ENCODE results near the gene KLHL29. TPM values are rescaled to one million over a fixed set of nuclear protein-coding genes. Genes with fewer than 3 reads are reported as not detected.
A peak's percentile ranks its signal among the peaks of the same experiment; 100 is the strongest.

The KLHL29 gene
- total RNA-seq, 1 donor from 2014 or later: 5.5 TPM

- Mint-ChIP-seq H3K4me1 (ENCODE audit: low read depth, unreplicated experiment) (peaks cover 18% of the 10 kb centered on the region), H3K36me3 (ENCODE audit: low read depth, unreplicated experiment) (peaks cover 7% of the 10 kb centered on the region), H3K27ac (ENCODE audit: unreplicated experiment) (peak overlapping the region; percentile 47), H3K9me3 (ENCODE audit: unreplicated experiment) (peaks cover 2% of the 10 kb centered on the region), H3K27me3 (ENCODE audit: low read depth, unreplicated experiment) (peaks cover 70% of the 10 kb centered on the region), H3K4me3 (ENCODE audit: unreplicated experiment) (no peak overlapping the region)
- FAIRE-seq (no peak), DNase-seq (ENCODE audit: low read depth) (no peak)
- H3K79me2 ChIP-seq (ENCODE audit: insufficient read depth, low read length): no peaks in the 10 kb centered on the region
- H3K27ac ChIP-seq (ENCODE audit: low read depth, low read length): no peak overlapping the region
- no peak overlapping the region for H3K9ac ChIP-seq (ENCODE audit: low read length)
- no peaks in the 10 kb centered on the region for H3K9me3 ChIP-seq (ENCODE audit: insufficient read depth, low read depth, low read length)
- no peaks in the 10 kb centered on the region for H3K36me3 ChIP-seq (ENCODE audit: insufficient read depth, low read length)
- no peak overlapping the region for H3K4me3 ChIP-seq (ENCODE audit: insufficient read depth, low read depth, low read length)
- no peak overlapping the region for H2AFZ ChIP-seq (ENCODE audit: low read depth, low read length)
- H4K20me1 ChIP-seq (ENCODE audit: insufficient read depth, low read length): peaks cover under 1% of the 10 kb centered on the region
- peaks cover 20% of the 10 kb centered on the region for H3K27me3 ChIP-seq (ENCODE audit: insufficient read depth, low read length)
- peaks cover 12% of the 10 kb centered on the region for H3K4me1 ChIP-seq (ENCODE audit: insufficient read depth, low read length)
- H3K4me2 ChIP-seq (ENCODE audit: low read length): no peak overlapping the region
- TF ChIP-seq EZH2 (IDR thresholded peaks at IDR 0.05; ENCODE audit: insufficient read depth, low read length) (no peak), CTCF (IDR thresholded peaks at IDR 0.05; ENCODE audit: insufficient read depth, low read depth, low read length) (no peak)
Measured at GRCh38 chr2:23482188-23482587, 97.2 kb downstream of the KLHL29 start.

DNA sequence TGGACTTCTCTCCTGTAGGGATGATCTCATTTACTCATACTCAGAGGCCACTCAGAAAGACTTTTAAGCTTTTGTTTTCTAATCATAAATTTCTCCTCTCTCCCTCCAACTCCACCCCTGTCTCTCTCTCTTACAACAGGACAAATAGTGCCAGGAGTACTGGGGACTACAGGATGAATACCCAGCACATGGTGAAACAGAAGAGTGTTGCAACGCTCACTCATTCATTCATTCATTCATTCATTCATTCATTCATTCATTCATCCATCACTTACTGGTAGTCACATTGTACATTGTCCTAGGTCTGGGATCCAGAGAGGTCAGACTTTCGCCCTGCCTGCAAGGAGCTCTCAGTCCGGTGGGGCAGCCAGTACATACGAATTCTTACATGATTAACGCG lies 97.6 kb downstream of the KLHL29 start:
- no peak for TF ChIP-seq CTCF (IDR thresholded peaks at IDR 0.05; ENCODE audit: insufficient read depth, low read depth, low read length)
- no peak for TF ChIP-seq EZH2 (IDR thresholded peaks at IDR 0.05; ENCODE audit: insufficient read depth, low read length)
- peaks cover 7% of the 10 kb centered on the region for H3K36me3 Mint-ChIP-seq (ENCODE audit: low read depth, unreplicated experiment)
- Histone ChIP-seq H3K27me3 (ENCODE audit: insufficient read depth, low read length) (peaks cover 20% of the 10 kb centered on the region), H3K79me2 (ENCODE audit: insufficient read depth, low read length) (no peaks in the 10 kb centered on the region), H3K36me3 (ENCODE audit: insufficient read depth, low read length) (no peaks in the 10 kb centered on the region), H4K20me1 (ENCODE audit: insufficient read depth, low read length) (peaks cover 5% of the 10 kb centered on the region), H3K9ac (ENCODE audit: low read length) (no peak overlapping the region), H3K4me1 (ENCODE audit: insufficient read depth, low read length) (peaks cover 12% of the 10 kb centered on the region), H3K4me3 (ENCODE audit: insufficient read depth, low read depth, low read length) (no peak overlapping the region), H2AFZ (ENCODE audit: low read depth, low read length) (no peak overlapping the region), H3K27ac (ENCODE audit: low read depth, low read length) (no peak overlapping the region), H3K9me3 (ENCODE audit: insufficient read depth, low read depth, low read length) (no peaks in the 10 kb centered on the region), H3K4me2 (ENCODE audit: low read length) (no peak overlapping the region)
- peaks cover 70% of the 10 kb centered on the region for H3K27me3 Mint-ChIP-seq (ENCODE audit: low read depth, unreplicated experiment)
- DNase-seq (ENCODE audit: low read depth) (no peak), FAIRE-seq (no peak)
- no peak overlapping the region for H3K4me3 Mint-ChIP-seq (ENCODE audit: unreplicated experiment)
- H3K4me1 Mint-ChIP-seq (ENCODE audit: low read depth, unreplicated experiment): peaks cover 21% of the 10 kb centered on the region
- H3K27ac Mint-ChIP-seq (ENCODE audit: unreplicated experiment): no peak overlapping the region
- H3K9me3 Mint-ChIP-seq (ENCODE audit: unreplicated experiment): peaks cover 2% of the 10 kb centered on the region

DNA sequence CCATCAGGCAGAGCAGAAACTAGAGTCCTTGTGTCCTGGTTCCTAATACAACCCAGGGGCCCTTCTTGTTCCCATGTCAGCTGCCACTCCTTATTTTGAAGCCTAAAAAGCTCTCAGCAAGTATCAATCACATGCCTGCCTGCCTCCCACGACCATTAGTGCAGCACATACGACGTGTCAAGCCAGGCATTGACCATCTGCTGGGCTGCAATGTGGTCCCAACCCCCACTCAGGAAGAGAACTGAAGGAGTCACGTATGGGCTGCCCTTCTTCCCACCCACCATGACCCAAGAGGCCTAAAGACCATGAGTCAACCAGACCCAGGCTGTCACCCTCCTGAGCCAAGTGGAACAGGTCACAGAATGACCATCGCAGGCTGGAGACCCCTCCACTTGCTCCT lies 98.8 kb downstream of the KLHL29 start:
- Histone ChIP-seq H3K4me1 (ENCODE audit: insufficient read depth, low read length) (peaks cover 12% of the 10 kb centered on the region), H3K9me3 (ENCODE audit: insufficient read depth, low read depth, low read length) (no peaks in the 10 kb centered on the region), H3K27ac (ENCODE audit: low read depth, low read length) (no peak overlapping the region), H3K4me3 (ENCODE audit: insufficient read depth, low read depth, low read length) (no peak overlapping the region), H4K20me1 (ENCODE audit: insufficient read depth, low read length) (peaks cover 15% of the 10 kb centered on the region), H3K79me2 (ENCODE audit: insufficient read depth, low read length) (no peaks in the 10 kb centered on the region), H2AFZ (ENCODE audit: low read depth, low read length) (no peak overlapping the region), H3K4me2 (ENCODE audit: low read length) (no peak overlapping the region), H3K27me3 (ENCODE audit: insufficient read depth, low read length) (peaks cover 25% of the 10 kb centered on the region), H3K9ac (ENCODE audit: low read length) (no peak overlapping the region), H3K36me3 (ENCODE audit: insufficient read depth, low read length) (no peaks in the 10 kb centered on the region)
- no peak for FAIRE-seq
- no peak overlapping the region for H3K4me3 Mint-ChIP-seq (ENCODE audit: unreplicated experiment)
- H3K27ac Mint-ChIP-seq (ENCODE audit: unreplicated experiment): no peak overlapping the region
- peaks cover 4% of the 10 kb centered on the region for H3K36me3 Mint-ChIP-seq (ENCODE audit: low read depth, unreplicated experiment)
- H3K4me1 Mint-ChIP-seq (ENCODE audit: low read depth, unreplicated experiment): peaks cover 28% of the 10 kb centered on the region
- DNase-seq (ENCODE audit: low read depth): no peak
- no peak for TF ChIP-seq CTCF (IDR thresholded peaks at IDR 0.05; ENCODE audit: insufficient read depth, low read depth, low read length)
- H3K9me3 Mint-ChIP-seq (ENCODE audit: unreplicated experiment): peaks cover 2% of the 10 kb centered on the region
- H3K27me3 Mint-ChIP-seq (ENCODE audit: low read depth, unreplicated experiment): peaks cover 69% of the 10 kb centered on the region
